Measurements from ENCODE around the gene SLC35F2. TPM values are rescaled to one million over a fixed set of nuclear protein-coding genes. Genes with fewer than 3 reads are reported as not detected.

The SLC35F2 gene
- total RNA-seq, 3 donors from 2014 or later: 33.8 to 46.3 (median 42.4) TPM

- Mint-ChIP-seq H3K36me3 (ENCODE audit: insufficient read depth) (no peaks in the 10 kb centered on the region), H3K9me3 (no peaks in the 10 kb centered on the region)
- ATAC-seq: no peak
These were observed 33.8 kb downstream of the SLC35F2 start for GRCh38 chr11:107824668-107825369.

GRCh38 chr11:107821199-107821927, 37.2 kb downstream of the SLC35F2 start:
- Mint-ChIP-seq H3K9me3 (no peaks in the 10 kb centered on the region), H3K36me3 (ENCODE audit: insufficient read depth) (peaks cover 4% of the 10 kb centered on the region), H3K27me3 (ENCODE audit: low read depth) (no peaks in the 10 kb centered on the region), H3K4me3 (no peak overlapping the region), H3K4me1 (ENCODE audit: low read depth) (peaks cover 9% of the 10 kb centered on the region)
- DNase-seq (no peak), ATAC-seq (no peak)

More at GRCh38 chr11:107824668-107825369, 33.8 kb downstream of the SLC35F2 start:
- DNase-seq: no peak
- Mint-ChIP-seq H3K4me1 (ENCODE audit: low read depth) (peaks cover 7% of the 10 kb centered on the region), H3K27me3 (ENCODE audit: low read depth) (no peaks in the 10 kb centered on the region), H3K4me3 (no peak overlapping the region)

GRCh38 chr11:107819361-107820014, 39.1 kb downstream of the SLC35F2 start:
- DNase-seq (no peak), ATAC-seq (no peak)
- peaks cover 4% of the 10 kb centered on the region for H3K36me3 Mint-ChIP-seq (ENCODE audit: insufficient read depth)
- H3K4me1 Mint-ChIP-seq (ENCODE audit: low read depth): peaks cover 7% of the 10 kb centered on the region
- no peak overlapping the region for H3K4me3 Mint-ChIP-seq
- no peaks in the 10 kb centered on the region for H3K9me3 Mint-ChIP-seq
- H3K27me3 Mint-ChIP-seq (ENCODE audit: low read depth): no peaks in the 10 kb centered on the region

GRCh38 chr11:107818491-107818890, 40.1 kb downstream of the SLC35F2 start:
- Mint-ChIP-seq H3K4me3 (no peak overlapping the region), H3K4me1 (ENCODE audit: low read depth) (peaks cover 5% of the 10 kb centered on the region), H3K27me3 (ENCODE audit: low read depth) (no peaks in the 10 kb centered on the region), H3K9me3 (no peaks in the 10 kb centered on the region), H3K36me3 (ENCODE audit: insufficient read depth) (peaks cover 4% of the 10 kb centered on the region)
- ATAC-seq: no peak
- no peak for DNase-seq

- DNase-seq: no peak
- no peak for ATAC-seq
- H3K4me3 Mint-ChIP-seq: no peak overlapping the region
These were observed 42.6 kb downstream of the SLC35F2 start for GRCh38 chr11:107816028-107816427.

GRCh38 chr11:107810875-107811274, 47.7 kb downstream of the SLC35F2 start:
- no peaks in the 10 kb centered on the region for H3K27me3 Mint-ChIP-seq (ENCODE audit: low read depth)
- DNase-seq (no peak), ATAC-seq (no peak)
- peaks cover 31% of the 10 kb centered on the region for H3K36me3 Mint-ChIP-seq (ENCODE audit: insufficient read depth)
- H3K9me3 Mint-ChIP-seq: no peaks in the 10 kb centered on the region
- H3K4me3 Mint-ChIP-seq: no peak overlapping the region
- no peaks in the 10 kb centered on the region for H3K4me1 Mint-ChIP-seq (ENCODE audit: low read depth)

More at GRCh38 chr11:107816028-107816427, 42.6 kb downstream of the SLC35F2 start:
- no peaks in the 10 kb centered on the region for H3K27me3 Mint-ChIP-seq (ENCODE audit: low read depth)
- H3K4me1 Mint-ChIP-seq (ENCODE audit: low read depth): peaks cover 5% of the 10 kb centered on the region
- no peaks in the 10 kb centered on the region for H3K9me3 Mint-ChIP-seq
- H3K36me3 Mint-ChIP-seq (ENCODE audit: insufficient read depth): peaks cover 7% of the 10 kb centered on the region

- no peaks in the 10 kb centered on the region for H3K27me3 Mint-ChIP-seq (ENCODE audit: low read depth)
- H3K4me1 Mint-ChIP-seq (ENCODE audit: low read depth): no peaks in the 10 kb centered on the region
- peaks cover 41% of the 10 kb centered on the region for H3K36me3 Mint-ChIP-seq (ENCODE audit: insufficient read depth)
- DNase-seq: no peak
- no peak overlapping the region for H3K4me3 Mint-ChIP-seq
- no peaks in the 10 kb centered on the region for H3K9me3 Mint-ChIP-seq
- ATAC-seq: no peak
These were observed 50.1 kb downstream of the SLC35F2 start for GRCh38 chr11:107808521-107808920.

GRCh38 chr11:107804971-107805370, 53.6 kb downstream of the SLC35F2 start:
- peaks cover 52% of the 10 kb centered on the region for H3K36me3 Mint-ChIP-seq (ENCODE audit: insufficient read depth)
- H3K4me3 Mint-ChIP-seq: no peak overlapping the region
- ATAC-seq (no peak), DNase-seq (no peak)
- H3K27me3 Mint-ChIP-seq (ENCODE audit: low read depth): no peaks in the 10 kb centered on the region
- H3K9me3 Mint-ChIP-seq: no peaks in the 10 kb centered on the region
- H3K4me1 Mint-ChIP-seq (ENCODE audit: low read depth): no peaks in the 10 kb centered on the region

- peaks cover 49% of the 10 kb centered on the region for H3K36me3 Mint-ChIP-seq (ENCODE audit: insufficient read depth)
- H3K4me1 Mint-ChIP-seq (ENCODE audit: low read depth): no peaks in the 10 kb centered on the region
- no peak overlapping the region for H3K4me3 Mint-ChIP-seq
- no peaks in the 10 kb centered on the region for H3K9me3 Mint-ChIP-seq
- no peak for DNase-seq
- no peak for ATAC-seq
- H3K27me3 Mint-ChIP-seq (ENCODE audit: low read depth): no peaks in the 10 kb centered on the region
These were observed 54.4 kb downstream of the SLC35F2 start for GRCh38 chr11:107804211-107804610.

- no peak for ATAC-seq
- H3K4me1 Mint-ChIP-seq (ENCODE audit: low read depth): no peaks in the 10 kb centered on the region
- no peak overlapping the region for H3K4me3 Mint-ChIP-seq
- no peak for DNase-seq
- H3K9me3 Mint-ChIP-seq: no peaks in the 10 kb centered on the region
- peaks cover 43% of the 10 kb centered on the region for H3K36me3 Mint-ChIP-seq (ENCODE audit: insufficient read depth)
- no peaks in the 10 kb centered on the region for H3K27me3 Mint-ChIP-seq (ENCODE audit: low read depth)
These were observed 56.9 kb downstream of the SLC35F2 start for GRCh38 chr11:107801641-107802040.

- H3K4me3 Mint-ChIP-seq: no peak overlapping the region
- peaks cover 50% of the 10 kb centered on the region for H3K36me3 Mint-ChIP-seq (ENCODE audit: insufficient read depth)
These were observed 59.2 kb downstream of the SLC35F2 start for GRCh38 chr11:107799218-107799859.

GRCh38 chr11:107792049-107792443, 66.5 kb downstream of the SLC35F2 start:
- no peak for ATAC-seq
- H3K36me3 Mint-ChIP-seq (ENCODE audit: insufficient read depth): peaks cover 36% of the 10 kb centered on the region

More at GRCh38 chr11:107799218-107799859, 59.2 kb downstream of the SLC35F2 start:
- Mint-ChIP-seq H3K4me1 (ENCODE audit: low read depth) (no peaks in the 10 kb centered on the region), H3K9me3 (peaks cover 5% of the 10 kb centered on the region), H3K27me3 (ENCODE audit: low read depth) (no peaks in the 10 kb centered on the region)
- peak; percentile 67 to 74 for ATAC-seq
- DNase-seq: peak; percentile 57

GRCh38 chr11:107791343-107792048, 67.1 kb downstream of the SLC35F2 start:
- H3K36me3 Mint-ChIP-seq (ENCODE audit: insufficient read depth): peaks cover 36% of the 10 kb centered on the region
- H3K4me3 Mint-ChIP-seq: no peak overlapping the region
- ATAC-seq (no peak), DNase-seq (no peak)
- peaks cover 4% of the 10 kb centered on the region for H3K4me1 Mint-ChIP-seq (ENCODE audit: low read depth)
- H3K27me3 Mint-ChIP-seq (ENCODE audit: low read depth): no peaks in the 10 kb centered on the region
- peaks cover 5% of the 10 kb centered on the region for H3K9me3 Mint-ChIP-seq

More at GRCh38 chr11:107792049-107792443, 66.5 kb downstream of the SLC35F2 start:
- Mint-ChIP-seq H3K27me3 (ENCODE audit: low read depth) (no peaks in the 10 kb centered on the region), H3K4me3 (no peak overlapping the region), H3K9me3 (peaks cover 5% of the 10 kb centered on the region), H3K4me1 (ENCODE audit: low read depth) (peaks cover 4% of the 10 kb centered on the region)
- no peak for DNase-seq

GRCh38 chr11:107789767-107790166, 68.8 kb downstream of the SLC35F2 start:
- no peak for DNase-seq
- peaks cover 9% of the 10 kb centered on the region for H3K4me1 Mint-ChIP-seq (ENCODE audit: low read depth)
- no peak overlapping the region for H3K4me3 Mint-ChIP-seq
- H3K36me3 Mint-ChIP-seq (ENCODE audit: insufficient read depth): peaks cover 20% of the 10 kb centered on the region
- H3K9me3 Mint-ChIP-seq: no peaks in the 10 kb centered on the region
- no peak for ATAC-seq
- H3K27me3 Mint-ChIP-seq (ENCODE audit: low read depth): no peaks in the 10 kb centered on the region
